CD4-positive, alpha-beta T cell treated with Interleukin-17A for 4 hours (primary cell): ENCODE measurements around the gene PCDH11X.
"Not testable (repeated sequence)": the region's sequence is repeated elsewhere in the genome, so short reads cannot be mapped to it uniquely, and the experiment has no call there.

Source experiments
- DNase-seq: peaks from one replicate; pipeline ENCODE4 v3.0.0-alpha.2; 2020; ENCODE audit warnings: mixed read lengths

Gene PCDH11X, protein sequence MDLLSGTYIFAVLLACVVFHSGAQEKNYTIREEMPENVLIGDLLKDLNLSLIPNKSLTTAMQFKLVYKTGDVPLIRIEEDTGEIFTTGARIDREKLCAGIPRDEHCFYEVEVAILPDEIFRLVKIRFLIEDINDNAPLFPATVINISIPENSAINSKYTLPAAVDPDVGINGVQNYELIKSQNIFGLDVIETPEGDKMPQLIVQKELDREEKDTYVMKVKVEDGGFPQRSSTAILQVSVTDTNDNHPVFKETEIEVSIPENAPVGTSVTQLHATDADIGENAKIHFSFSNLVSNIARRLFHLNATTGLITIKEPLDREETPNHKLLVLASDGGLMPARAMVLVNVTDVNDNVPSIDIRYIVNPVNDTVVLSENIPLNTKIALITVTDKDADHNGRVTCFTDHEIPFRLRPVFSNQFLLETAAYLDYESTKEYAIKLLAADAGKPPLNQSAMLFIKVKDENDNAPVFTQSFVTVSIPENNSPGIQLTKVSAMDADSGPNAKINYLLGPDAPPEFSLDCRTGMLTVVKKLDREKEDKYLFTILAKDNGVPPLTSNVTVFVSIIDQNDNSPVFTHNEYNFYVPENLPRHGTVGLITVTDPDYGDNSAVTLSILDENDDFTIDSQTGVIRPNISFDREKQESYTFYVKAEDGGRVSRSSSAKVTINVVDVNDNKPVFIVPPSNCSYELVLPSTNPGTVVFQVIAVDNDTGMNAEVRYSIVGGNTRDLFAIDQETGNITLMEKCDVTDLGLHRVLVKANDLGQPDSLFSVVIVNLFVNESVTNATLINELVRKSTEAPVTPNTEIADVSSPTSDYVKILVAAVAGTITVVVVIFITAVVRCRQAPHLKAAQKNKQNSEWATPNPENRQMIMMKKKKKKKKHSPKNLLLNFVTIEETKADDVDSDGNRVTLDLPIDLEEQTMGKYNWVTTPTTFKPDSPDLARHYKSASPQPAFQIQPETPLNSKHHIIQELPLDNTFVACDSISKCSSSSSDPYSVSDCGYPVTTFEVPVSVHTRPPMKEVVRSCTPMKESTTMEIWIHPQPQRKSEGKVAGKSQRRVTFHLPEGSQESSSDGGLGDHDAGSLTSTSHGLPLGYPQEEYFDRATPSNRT (N-terminal part only)

DNA sequence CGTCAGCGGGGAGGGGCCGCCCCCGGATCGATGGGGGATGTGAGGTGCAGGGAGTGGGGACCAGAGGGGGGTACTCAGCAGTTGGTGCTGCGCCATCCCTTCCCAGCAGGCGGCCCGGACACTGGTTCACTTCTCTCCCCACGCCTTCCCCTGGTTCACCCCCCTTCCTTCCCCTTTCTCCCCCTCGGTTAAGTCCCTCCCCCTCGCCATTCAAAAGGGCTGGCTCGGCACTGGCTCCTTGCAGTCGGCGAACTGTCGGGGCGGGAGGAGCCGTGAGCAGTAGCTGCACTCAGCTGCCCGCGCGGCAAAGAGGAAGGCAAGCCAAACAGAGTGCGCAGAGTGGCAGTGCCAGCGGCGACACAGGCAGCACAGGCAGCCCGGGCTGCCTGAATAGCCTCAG lies at the start of gene PCDH11X:
Gene PCDH11X, plus strand, starts transcription at position 241 of the 400 bp plus-strand sequence. CDS start 56,130 bp downstream, outside the sequence.
- DNase-seq = not testable (repeated sequence)

DNA sequence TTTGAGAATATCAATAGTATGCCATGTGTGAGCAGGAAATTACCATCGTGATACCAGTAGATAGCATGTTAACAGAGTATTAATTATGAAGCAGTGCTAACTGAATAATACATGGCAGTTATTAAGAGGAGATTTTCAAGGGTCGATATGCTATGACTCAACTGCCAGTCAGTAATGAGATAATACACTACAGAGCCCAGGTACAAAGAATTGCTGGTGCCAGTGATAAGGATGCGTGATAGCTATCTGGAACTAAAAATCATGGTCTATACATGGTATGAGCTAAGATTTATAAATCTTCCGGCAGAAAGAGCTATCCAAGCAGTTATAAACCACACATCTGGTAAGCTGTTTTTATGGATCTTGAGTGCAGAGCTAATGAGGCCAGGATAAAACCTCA lies 31.7 kb upstream of the PCDH11X start:
- not testable (repeated sequence) for DNase-seq

DNA sequence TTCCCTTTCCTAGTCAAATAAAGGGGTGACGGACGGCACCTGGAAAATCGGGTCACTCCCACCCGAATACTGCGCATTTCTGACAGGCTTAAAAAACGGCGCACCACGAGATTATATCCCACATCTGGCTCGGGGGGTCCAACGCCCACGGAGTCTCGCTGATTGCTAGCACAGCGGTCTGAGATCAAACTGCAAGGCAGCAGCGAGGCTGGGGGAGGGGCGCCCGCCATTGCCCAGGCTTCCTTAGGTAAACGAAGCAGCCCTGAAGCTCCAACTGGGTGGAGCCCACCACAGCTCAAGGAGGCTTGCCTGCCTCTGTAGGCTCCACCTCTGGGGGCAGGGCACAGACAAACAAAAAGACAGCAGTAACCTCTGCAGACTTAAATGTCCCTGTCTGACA lies 26.2 kb upstream of the PCDH11X start:
- not testable (repeated sequence) for DNase-seq

DNA sequence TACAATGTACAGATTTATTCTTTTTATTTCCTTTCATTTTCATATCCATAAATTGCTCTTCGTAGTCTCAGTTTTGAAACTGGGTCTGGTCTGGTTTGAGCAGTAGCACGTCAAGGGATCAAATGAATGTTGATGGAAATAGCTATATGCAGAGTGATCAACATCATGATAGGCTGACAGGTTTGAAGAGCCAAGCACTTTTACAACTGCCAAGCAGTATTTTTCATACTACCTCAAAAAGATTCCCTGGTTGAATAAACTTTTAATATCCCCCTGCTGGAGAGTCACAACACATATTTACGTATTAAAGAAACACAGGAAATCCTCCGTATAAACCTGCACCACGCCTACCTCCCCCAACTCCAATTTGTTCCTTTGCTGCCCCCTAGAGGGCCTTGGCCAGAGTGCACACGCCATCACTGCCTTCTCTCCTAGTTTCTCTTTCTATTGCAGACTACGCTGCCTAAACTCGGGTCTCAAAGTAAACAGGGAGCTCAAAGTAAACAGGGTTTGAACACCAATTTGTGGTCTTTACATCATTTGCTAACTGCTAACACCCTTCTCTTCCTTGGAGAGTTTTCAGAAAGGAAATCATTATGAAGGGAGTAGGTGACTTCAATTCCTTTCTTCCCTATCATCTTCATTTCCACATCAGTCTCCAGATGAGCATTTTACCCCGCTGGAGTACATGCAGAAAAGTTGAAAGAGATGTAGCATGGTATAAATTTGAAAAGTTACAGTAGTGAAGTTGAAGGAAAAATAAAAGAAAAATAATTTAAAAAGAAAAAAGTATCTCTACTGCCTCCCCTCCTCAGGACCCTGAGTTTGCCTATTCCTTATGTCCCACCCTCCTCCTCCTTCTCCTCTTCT lies 8.3 kb upstream of the PCDH11X start:
- DNase-seq = not testable (repeated sequence)

DNA sequence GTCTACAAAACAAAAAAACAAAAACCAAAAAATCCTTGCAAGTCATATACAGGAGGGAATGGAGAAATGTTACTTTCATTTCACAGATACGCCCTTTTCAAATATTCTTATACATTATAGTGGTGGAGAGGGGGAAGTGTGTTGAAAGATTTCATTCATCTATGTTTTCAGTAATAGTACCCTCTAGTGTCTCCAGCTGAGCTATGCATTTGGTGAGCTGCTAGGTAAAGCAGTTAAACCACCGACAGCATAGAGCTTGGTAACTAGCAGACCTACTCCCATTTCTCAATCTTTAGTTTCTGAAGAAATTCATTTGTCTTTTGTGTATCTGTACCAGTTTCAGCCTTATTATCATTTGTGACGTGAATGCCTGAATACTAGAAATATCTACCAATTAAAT lies 5.2 kb upstream of the PCDH11X start:
- DNase-seq = not testable (repeated sequence)

DNA sequence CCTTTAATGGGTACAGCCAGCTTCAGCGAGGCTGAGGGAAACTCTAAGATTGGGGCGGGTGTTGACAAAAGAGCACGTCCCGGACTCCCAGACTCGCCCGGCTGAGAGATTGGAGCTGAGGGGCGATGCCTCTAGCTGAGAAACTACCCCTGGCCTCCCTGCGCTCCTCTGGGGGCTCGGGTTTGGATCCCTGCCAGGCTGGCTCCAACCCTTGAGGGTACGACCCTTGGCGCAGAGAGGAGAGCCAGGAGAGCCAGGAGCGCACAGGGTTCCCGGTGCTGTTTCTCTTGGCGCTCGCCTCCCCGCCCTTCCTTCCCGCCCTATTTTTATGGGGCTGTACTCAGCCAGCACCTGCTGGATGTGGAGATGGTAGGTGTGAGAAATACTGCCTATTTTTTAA lies 833 bp downstream of the PCDH11X start:
- DNase-seq = not testable (repeated sequence)

DNA sequence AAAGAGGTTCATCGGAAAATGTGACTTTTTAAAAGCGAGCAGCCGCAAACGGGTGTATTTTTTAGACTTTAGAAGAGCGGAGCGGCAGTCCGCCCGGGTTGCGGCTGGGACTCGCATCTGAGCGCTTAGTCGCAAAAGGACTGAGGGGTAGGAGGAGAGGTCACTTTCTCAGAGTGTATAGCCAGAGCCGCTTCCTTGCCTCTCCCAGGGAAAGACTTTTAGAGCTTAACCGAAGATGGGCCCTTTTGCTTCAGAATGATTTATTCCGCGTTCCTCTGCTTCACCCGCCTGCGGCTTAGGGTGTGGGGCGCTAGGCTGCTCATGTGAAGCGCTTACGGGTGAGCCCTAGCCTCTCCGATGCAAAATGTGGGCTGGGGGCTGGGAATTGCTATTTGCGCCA lies 1.5 kb downstream of the PCDH11X start:
- DNase-seq = not testable (repeated sequence)

DNA sequence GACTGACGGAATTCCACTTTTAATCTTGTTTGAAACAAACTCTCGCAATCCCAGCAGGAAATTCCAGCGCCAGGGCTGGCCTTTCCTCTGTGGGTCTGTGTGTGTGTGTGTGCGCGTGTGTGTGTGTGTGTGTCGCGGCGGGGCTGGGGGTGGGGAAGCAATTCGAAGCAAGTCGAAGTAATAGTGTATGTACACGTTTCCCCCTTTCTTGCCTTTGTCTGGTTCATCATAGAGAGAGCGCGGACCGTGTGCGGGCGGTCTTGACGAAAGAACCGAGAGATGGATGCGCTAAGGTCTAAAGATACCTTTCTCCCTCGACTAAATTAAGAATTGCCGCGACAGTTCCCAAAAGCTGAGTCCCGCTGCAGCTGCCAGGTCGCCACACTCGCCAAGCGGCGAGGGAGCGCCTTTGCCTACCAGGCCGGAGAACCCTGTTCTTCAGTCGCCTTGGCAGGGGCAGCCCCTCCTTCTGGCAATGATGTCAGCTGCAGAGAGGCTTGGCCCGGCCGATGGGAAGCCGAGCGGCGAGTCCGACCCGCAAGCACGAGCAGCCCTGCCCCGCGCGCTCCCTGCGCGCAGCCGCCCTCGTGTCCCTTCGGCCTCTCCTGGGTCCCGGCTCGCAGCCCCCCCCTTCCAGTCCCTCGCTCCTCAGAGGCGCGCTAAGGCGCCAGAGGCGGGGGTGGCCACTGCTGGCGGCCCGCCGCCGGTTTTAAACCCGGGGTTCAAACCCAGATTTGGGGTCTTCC lies 2.6 kb downstream of the PCDH11X start:
- DNase-seq = not testable (repeated sequence)

DNA sequence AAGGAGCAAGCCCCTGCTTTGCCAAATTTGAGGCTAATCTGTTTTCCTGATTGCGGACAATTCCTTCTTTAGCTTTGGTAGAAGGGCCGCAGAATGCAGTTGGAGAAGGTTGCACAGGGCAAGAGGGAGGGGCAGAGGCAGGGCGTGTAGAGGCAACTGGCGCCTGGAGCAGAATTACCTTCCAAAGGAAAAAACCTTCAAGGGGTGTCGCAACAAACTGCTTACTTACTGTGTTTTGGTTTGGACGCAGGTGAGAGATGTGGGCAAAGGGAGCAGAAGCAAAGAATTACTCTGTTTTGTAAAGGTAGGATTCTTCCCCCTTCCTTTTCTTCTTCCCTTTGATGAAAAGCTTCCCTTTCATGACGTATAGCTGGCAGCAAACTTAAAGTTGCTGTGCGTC lies 3.6 kb downstream of the PCDH11X start:
- not testable (repeated sequence) for DNase-seq

DNA sequence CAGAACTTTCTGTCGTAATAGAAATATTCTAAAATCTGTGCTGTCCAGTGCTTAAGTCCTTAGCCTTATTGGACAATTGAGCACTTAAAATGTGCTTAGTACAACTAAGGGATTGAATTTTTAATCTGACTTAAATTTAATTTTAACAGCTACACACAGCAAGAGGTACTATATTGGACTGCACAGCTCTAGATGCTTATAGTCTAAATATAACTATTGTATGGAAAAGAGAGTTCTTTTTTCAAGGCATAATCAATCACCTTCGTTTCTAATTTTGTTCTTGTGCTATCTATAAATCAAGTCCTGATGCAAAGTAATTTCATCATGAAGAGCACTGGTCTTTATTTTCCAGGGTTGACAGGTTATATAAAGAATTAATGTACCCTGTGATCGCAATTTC lies 38.4 kb downstream of the PCDH11X start:
- not testable (repeated sequence) for DNase-seq

DNA sequence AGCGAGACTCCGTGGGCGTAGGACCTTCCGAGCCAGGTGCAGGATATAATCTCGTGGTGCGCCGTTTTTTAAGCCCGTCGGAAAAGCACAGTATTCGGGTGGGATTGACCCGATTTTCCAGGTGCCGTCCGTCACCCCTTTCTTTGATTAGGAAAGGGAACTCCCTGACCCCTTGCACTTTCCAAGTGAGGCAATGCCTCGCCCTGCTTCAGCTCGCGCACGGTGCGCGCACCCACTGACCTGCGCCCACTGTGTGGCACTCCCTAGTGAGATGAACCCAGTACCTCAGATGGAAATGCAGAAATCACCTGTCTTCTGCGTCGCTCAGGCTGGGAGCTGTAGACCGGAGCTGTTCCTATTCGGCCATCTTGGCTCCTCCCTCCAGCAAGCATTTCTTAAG lies 46.1 kb downstream of the PCDH11X start:
- not testable (repeated sequence) for DNase-seq
